Parathyroid adenoma (tissue), 2 donors: ENCODE data around the gene LAMA3.

Source experiments
- H2AFZ ChIP-seq: fragments of 300-600 bp; sonication (generic); one replicate; pipeline ENCODE4 v1.7.0; 2017; ENCODE audit warnings: antibody characterized with exemption, mild to moderate bottlenecking
- H3K27ac ChIP-seq: fragments of 300-600 bp; sonication (generic); one replicate; pipeline ENCODE4 v1.7.0; 2017
- H3K27me3 ChIP-seq: fragments of 300-600 bp; sonication (generic); one replicate; pipeline ENCODE4 v1.7.0; 2017; ENCODE audit warnings: low read length; ENCODE audit not compliant: control insufficient read depth, insufficient read depth
- H3K36me3 ChIP-seq: fragments of 300-600 bp; sonication (generic); one replicate; pipeline ENCODE4 v1.7.0; 2017; ENCODE audit warnings: low read length; ENCODE audit not compliant: control insufficient read depth, insufficient read depth
- H3K4me1 ChIP-seq: fragments of 300-600 bp; sonication (generic); one replicate; pipeline ENCODE4 v1.7.0; 2017; ENCODE audit warnings: control low read depth
- H3K4me2 ChIP-seq: fragments of 300-600 bp; sonication (generic); one replicate; pipeline ENCODE4 v1.7.0; 2017; ENCODE audit warnings: low read length
- H3K4me3 ChIP-seq: fragments of 300-600 bp; sonication (generic); one replicate; pipeline ENCODE4 v1.7.0; 2017; ENCODE audit warnings: low read depth, low read length
- H3K79me2 ChIP-seq: fragments of 300-600 bp; sonication (generic); one replicate; pipeline ENCODE4 v1.7.0; 2017; ENCODE audit warnings: control low read depth
- H3K9ac ChIP-seq: fragments of 300-600 bp; sonication (generic); one replicate; pipeline ENCODE4 v1.7.0; 2017; ENCODE audit warnings: mild to moderate bottlenecking
- H3K9me3 ChIP-seq: fragments of 300-600 bp; sonication (generic); one replicate; pipeline ENCODE4 v1.7.0; 2017; ENCODE audit warnings: low read length; ENCODE audit not compliant: control insufficient read depth
- CTCF ChIP-seq: fragments of 300-600 bp; sonication (generic); IDR thresholded peaks from one replicate; pipeline ENCODE4 v1.7.0; 2017; ENCODE audit warnings: antibody characterized with exemption, mild to moderate bottlenecking
- donor health status: primary hyperparathyroidism.

Gene LAMA3

GRCh38 chr18:23793985-23794867 lies 105.0 kb downstream of the LAMA3 start:
- Histone ChIP-seq H3K9ac (no peak overlapping the region), H3K79me2 (no peaks in the 10 kb centered on the region)

GRCh38 chr18:23798249-23798648 lies 109.0 kb downstream of the LAMA3 start:
- Histone ChIP-seq H3K27me3 (no peaks in the 10 kb centered on the region), H2AFZ (no peak overlapping the region), H3K4me3 (no peak overlapping the region), H3K79me2 (no peaks in the 10 kb centered on the region), H3K36me3 (no peaks in the 10 kb centered on the region), H3K9me3 (no peaks in the 10 kb centered on the region), H3K9ac (no peak overlapping the region), H3K4me1 (no peaks in the 10 kb centered on the region), H3K27ac (no peak overlapping the region), H3K4me2 (no peak overlapping the region)
- TF ChIP-seq CTCF: no peak

More at GRCh38 chr18:23793985-23794867, 105.0 kb downstream of the LAMA3 start:
- Histone ChIP-seq H3K4me3 (no peak overlapping the region), H3K36me3 (no peaks in the 10 kb centered on the region), H3K27ac (no peak overlapping the region), H3K4me1 (no peaks in the 10 kb centered on the region), H2AFZ (no peak overlapping the region), H3K9me3 (no peaks in the 10 kb centered on the region), H3K27me3 (no peaks in the 10 kb centered on the region), H3K4me2 (no peak overlapping the region)
- TF ChIP-seq CTCF: no peak

- Histone ChIP-seq H3K9ac (no peak overlapping the region), H3K27ac (no peak overlapping the region), H3K4me2 (no peak overlapping the region), H3K4me1 (no peaks in the 10 kb centered on the region), H3K79me2 (no peaks in the 10 kb centered on the region), H3K36me3 (no peaks in the 10 kb centered on the region), H2AFZ (no peak overlapping the region), H3K4me3 (no peak overlapping the region), H3K9me3 (no peaks in the 10 kb centered on the region), H3K27me3 (no peaks in the 10 kb centered on the region)
- no peak for TF ChIP-seq CTCF
These were observed 109.6 kb downstream of the LAMA3 start for GRCh38 chr18:23798824-23799223.

- no peaks in the 10 kb centered on the region for H3K36me3 ChIP-seq
- H3K9me3 ChIP-seq: no peaks in the 10 kb centered on the region
- no peaks in the 10 kb centered on the region for H3K4me1 ChIP-seq
- no peaks in the 10 kb centered on the region for H3K27me3 ChIP-seq
- TF ChIP-seq CTCF: no peak
- H3K4me2 ChIP-seq: no peak overlapping the region
- H2AFZ ChIP-seq: no peak overlapping the region
- H3K27ac ChIP-seq: no peak overlapping the region
- no peaks in the 10 kb centered on the region for H3K79me2 ChIP-seq
- no peak overlapping the region for H3K4me3 ChIP-seq
- H3K9ac ChIP-seq: no peak overlapping the region
These were observed 110.3 kb downstream of the LAMA3 start for GRCh38 chr18:23799540-23799939.

GRCh38 chr18:23800902-23801301 lies 111.6 kb downstream of the LAMA3 start:
- no peak overlapping the region for H3K4me3 ChIP-seq
- no peak for TF ChIP-seq CTCF
- H2AFZ ChIP-seq: no peak overlapping the region
- no peak overlapping the region for H3K27ac ChIP-seq
- H3K4me2 ChIP-seq: no peak overlapping the region
- H3K36me3 ChIP-seq: no peaks in the 10 kb centered on the region
- no peaks in the 10 kb centered on the region for H3K79me2 ChIP-seq
- no peaks in the 10 kb centered on the region for H3K9me3 ChIP-seq
- no peak overlapping the region for H3K9ac ChIP-seq
- H3K4me1 ChIP-seq: no peaks in the 10 kb centered on the region
- no peaks in the 10 kb centered on the region for H3K27me3 ChIP-seq
